Subcutaneous abdominal adipose tissue (tissue), 5 donors: ENCODE data around the gene TNS3.

Source experiments
- H3K27ac ChIP-seq: one replicate; pipeline ENCODE4 v1.7.0; 2013; ENCODE audit warnings: low read depth, mild to moderate bottlenecking, inconsistent platforms, low read length, moderate library complexity
- H3K27me3 ChIP-seq, 5 donors: one replicate each; pipeline ENCODE4 v1.7.0; 2013; ENCODE audit warnings: low read length in 5 of 5, inconsistent platforms in 1 of 5; ENCODE audit not compliant: control insufficient read depth in 5 of 5, insufficient read depth in 4 of 5
- H3K36me3 ChIP-seq, 5 donors: one replicate each; pipeline ENCODE4 v1.7.0; 2013; ENCODE audit warnings: low read length in 5 of 5; ENCODE audit not compliant: control insufficient read depth in 5 of 5, insufficient read depth in 5 of 5
- H3K4me1 ChIP-seq, 5 donors: one replicate each; pipeline ENCODE4 v1.7.0; 2013; ENCODE audit warnings: low read length in 5 of 5, mild to moderate bottlenecking in 3 of 5, moderate library complexity in 1 of 5; ENCODE audit not compliant: control insufficient read depth in 5 of 5, insufficient read depth in 5 of 5
- H3K4me3 ChIP-seq, 5 donors: one replicate each; pipeline ENCODE4 v1.7.0; 2013; ENCODE audit warnings: low read length in 5 of 5, low read depth in 1 of 5
- H3K9ac ChIP-seq, 5 donors: one replicate each; pipeline ENCODE4 v1.7.0; 2013; ENCODE audit warnings: low read length in 5 of 5, mild to moderate bottlenecking in 4 of 5, moderate library complexity in 3 of 5
- H3K9me3 ChIP-seq, 5 donors: one replicate each; pipeline ENCODE4 v1.7.0; 2013; ENCODE audit warnings: low read length in 5 of 5; ENCODE audit not compliant: control insufficient read depth in 5 of 5
- donor health status: healthy.
- donor health status: healthy.
- donor health status: healthy.
- donor health status: healthy.
- donor health status: healthy.

Gene TNS3

GRCh38 chr7:47576866-47577306 is 5.0 kb downstream of the TNS3 start:
- no peaks in the 10 kb centered on the region for H3K9me3 ChIP-seq
- no peaks in the 10 kb centered on the region for H3K36me3 ChIP-seq
- H3K4me3 ChIP-seq: peak overlapping the region; percentile 8 to 60 (median 42)
- peak overlapping the region; percentile 91 for H3K27ac ChIP-seq
- H3K4me1 ChIP-seq: peaks cover 28 to 94% (median 89%) of the 10 kb centered on the region in 5 donors
- no peaks in the 10 kb centered on the region for H3K27me3 ChIP-seq
- H3K9ac ChIP-seq: peak overlapping the region in 4 of 5 donors; percentile 21 to 72 (median 42)

- H3K9ac ChIP-seq: peak overlapping the region in 1 of 5 donors; percentile 21
- H3K4me3 ChIP-seq: peak overlapping the region in 4 of 5 donors; percentile 38 to 60 (median 46)
- H3K9me3 ChIP-seq: no peaks in the 10 kb centered on the region
- H3K4me1 ChIP-seq: peaks cover 33 to 98% (median 94%) of the 10 kb centered on the region in 5 donors
- H3K36me3 ChIP-seq: no peaks in the 10 kb centered on the region
- peak overlapping the region; percentile 91 for H3K27ac ChIP-seq
- H3K27me3 ChIP-seq: no peaks in the 10 kb centered on the region
These were observed 5.7 kb downstream of the TNS3 start for GRCh38 chr7:47576031-47576865.

- H3K36me3 ChIP-seq: no peaks in the 10 kb centered on the region
- H3K4me3 ChIP-seq: peak overlapping the region in 1 of 5 donors; percentile 30
- H3K27ac ChIP-seq: peak overlapping the region; percentile 83
- no peak overlapping the region for H3K9ac ChIP-seq
- H3K4me1 ChIP-seq: peaks cover 44 to 99% (median 94%) of the 10 kb centered on the region in 5 donors
- H3K27me3 ChIP-seq: no peaks in the 10 kb centered on the region
- H3K9me3 ChIP-seq: no peaks in the 10 kb centered on the region
These were observed 7.2 kb downstream of the TNS3 start for GRCh38 chr7:47574482-47575329.

- H3K9ac ChIP-seq: peak overlapping the region in 1 of 5 donors; percentile 64
- no peaks in the 10 kb centered on the region for H3K27me3 ChIP-seq
- H3K36me3 ChIP-seq: no peaks in the 10 kb centered on the region
- H3K27ac ChIP-seq: peak overlapping the region; percentile 83
- H3K9me3 ChIP-seq: no peaks in the 10 kb centered on the region
- peaks cover 44 to 91% (median 87%) of the 10 kb centered on the region in 5 donors for H3K4me1 ChIP-seq
- H3K4me3 ChIP-seq: no peak overlapping the region
These were observed 8.0 kb downstream of the TNS3 start for GRCh38 chr7:47573758-47574481.

- Histone ChIP-seq H3K4me3 (no peak overlapping the region), H3K4me1 (peaks cover 41 to 91% (median 84%) of the 10 kb centered on the region in 5 donors)
These were observed 8.8 kb downstream of the TNS3 start for GRCh38 chr7:47572939-47573757.

DNA sequence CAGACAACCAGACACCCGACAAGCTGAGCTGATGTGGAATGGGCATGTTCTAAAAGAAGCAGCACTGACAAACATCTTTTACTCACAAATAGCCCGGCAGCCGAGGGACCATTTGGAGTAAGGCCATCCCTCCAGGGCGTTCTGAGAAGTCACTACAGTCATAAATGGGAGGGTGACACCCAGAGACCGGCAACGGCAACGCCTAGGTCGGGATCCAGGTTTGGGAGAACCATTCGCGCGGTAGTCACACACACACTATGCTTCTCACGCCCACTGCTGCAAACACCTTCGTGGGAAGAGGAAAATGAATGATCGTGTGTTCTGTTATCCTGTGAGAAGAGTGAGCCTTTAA is 9.8 kb downstream of the TNS3 start:
- Histone ChIP-seq H3K27ac (peak overlapping the region; percentile 83), H3K27me3 (no peaks in the 10 kb centered on the region), H3K4me1 (peaks cover 36 to 81% (median 75%) of the 10 kb centered on the region in 5 donors), H3K9me3 (no peaks in the 10 kb centered on the region), H3K4me3 (peak overlapping the region in 4 of 5 donors; percentile 7 to 42 (median 19)), H3K36me3 (peaks cover 0 to 7% (median 0%) of the 10 kb centered on the region in 5 donors), H3K9ac (peak overlapping the region in 1 of 5 donors; percentile 48)

More at GRCh38 chr7:47572939-47573757, 8.8 kb downstream of the TNS3 start:
- no peaks in the 10 kb centered on the region for H3K27me3 ChIP-seq
- H3K27ac ChIP-seq: peak overlapping the region; percentile 83
- H3K36me3 ChIP-seq: peaks cover 0 to 5% (median 0%) of the 10 kb centered on the region in 5 donors
- peak overlapping the region in 1 of 5 donors; percentile 64 for H3K9ac ChIP-seq
- no peaks in the 10 kb centered on the region for H3K9me3 ChIP-seq

DNA sequence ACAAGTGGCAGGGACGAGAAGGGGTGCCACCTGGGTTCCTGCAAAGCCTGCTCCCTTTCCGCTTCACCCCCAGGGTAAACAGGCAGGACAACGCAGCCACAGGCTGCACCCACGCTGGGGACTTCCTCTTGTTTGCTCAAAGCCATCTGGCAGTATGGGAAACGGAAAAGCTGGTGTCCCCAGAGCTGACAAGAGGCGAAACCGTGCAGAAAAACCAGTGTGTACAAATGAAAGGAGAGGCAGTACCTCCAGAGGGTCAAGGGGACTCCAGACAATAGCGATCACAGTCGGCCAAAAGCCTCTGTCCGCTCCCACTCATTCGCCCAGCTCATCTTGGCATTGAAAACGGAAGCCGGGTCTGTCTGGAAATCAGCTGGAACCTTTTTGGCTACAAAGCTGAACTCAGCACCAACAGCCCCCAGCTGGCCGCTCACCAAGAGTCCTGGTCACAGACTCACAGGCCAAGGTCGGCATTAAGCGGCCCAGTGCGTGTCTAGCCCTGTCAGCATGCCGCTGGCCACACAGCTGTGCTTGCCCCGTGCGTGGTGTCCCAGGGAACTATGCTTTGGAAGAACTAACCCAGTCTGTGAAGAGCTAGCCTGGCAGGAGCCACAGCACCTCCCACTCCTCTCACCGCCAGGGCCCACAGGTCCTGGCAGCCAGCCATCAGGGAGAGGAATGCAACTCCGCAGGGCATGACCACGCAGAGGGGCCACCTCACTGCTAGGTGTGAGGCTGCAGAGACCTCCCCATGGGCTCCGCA is 10.4 kb downstream of the TNS3 start:
- peak overlapping the region in 3 of 5 donors; percentile 33 to 56 (median 48) for H3K9ac ChIP-seq
- H3K9me3 ChIP-seq: no peaks in the 10 kb centered on the region
- H3K4me3 ChIP-seq: peak overlapping the region; percentile 7 to 42 (median 16)
- no peaks in the 10 kb centered on the region for H3K27me3 ChIP-seq
- H3K36me3 ChIP-seq: peaks cover 0 to 7% (median 0%) of the 10 kb centered on the region in 5 donors
- peak overlapping the region; percentile 83 for H3K27ac ChIP-seq
- H3K4me1 ChIP-seq: peaks cover 31 to 76% (median 70%) of the 10 kb centered on the region in 5 donors

DNA sequence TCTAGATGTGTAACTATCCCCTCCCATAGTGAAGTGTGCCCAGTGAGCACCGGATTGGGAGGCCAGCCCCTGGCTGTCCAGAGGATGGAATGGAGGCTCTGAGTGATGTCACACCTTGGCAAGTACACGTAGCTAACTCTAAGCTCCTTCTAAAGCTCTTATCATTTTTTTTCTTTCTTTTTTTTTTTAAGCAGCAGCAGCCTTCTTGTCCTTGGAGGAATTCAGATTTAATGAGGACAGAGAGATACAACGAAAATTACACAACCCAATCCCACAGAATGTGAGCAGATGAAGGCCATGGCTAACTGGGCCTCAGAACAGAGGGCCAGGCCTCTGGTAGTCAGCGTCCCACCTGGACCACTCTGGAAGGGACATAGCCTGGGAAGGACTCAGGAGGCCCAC is 11.3 kb downstream of the TNS3 start:
- Histone ChIP-seq H3K27ac (peak overlapping the region; percentile 83), H3K36me3 (peaks cover 0 to 7% (median 0%) of the 10 kb centered on the region in 5 donors), H3K4me1 (peaks cover 24 to 71% (median 67%) of the 10 kb centered on the region in 5 donors), H3K4me3 (no peak overlapping the region), H3K27me3 (no peaks in the 10 kb centered on the region), H3K9ac (peak overlapping the region in 3 of 5 donors; percentile 33 to 48 (median 42)), H3K9me3 (no peaks in the 10 kb centered on the region)
